ENCODE results near the gene HOXD13.
A peak's percentile ranks its signal among the peaks of the same experiment; 100 is the strongest.

Gene HOXD13

DNA sequence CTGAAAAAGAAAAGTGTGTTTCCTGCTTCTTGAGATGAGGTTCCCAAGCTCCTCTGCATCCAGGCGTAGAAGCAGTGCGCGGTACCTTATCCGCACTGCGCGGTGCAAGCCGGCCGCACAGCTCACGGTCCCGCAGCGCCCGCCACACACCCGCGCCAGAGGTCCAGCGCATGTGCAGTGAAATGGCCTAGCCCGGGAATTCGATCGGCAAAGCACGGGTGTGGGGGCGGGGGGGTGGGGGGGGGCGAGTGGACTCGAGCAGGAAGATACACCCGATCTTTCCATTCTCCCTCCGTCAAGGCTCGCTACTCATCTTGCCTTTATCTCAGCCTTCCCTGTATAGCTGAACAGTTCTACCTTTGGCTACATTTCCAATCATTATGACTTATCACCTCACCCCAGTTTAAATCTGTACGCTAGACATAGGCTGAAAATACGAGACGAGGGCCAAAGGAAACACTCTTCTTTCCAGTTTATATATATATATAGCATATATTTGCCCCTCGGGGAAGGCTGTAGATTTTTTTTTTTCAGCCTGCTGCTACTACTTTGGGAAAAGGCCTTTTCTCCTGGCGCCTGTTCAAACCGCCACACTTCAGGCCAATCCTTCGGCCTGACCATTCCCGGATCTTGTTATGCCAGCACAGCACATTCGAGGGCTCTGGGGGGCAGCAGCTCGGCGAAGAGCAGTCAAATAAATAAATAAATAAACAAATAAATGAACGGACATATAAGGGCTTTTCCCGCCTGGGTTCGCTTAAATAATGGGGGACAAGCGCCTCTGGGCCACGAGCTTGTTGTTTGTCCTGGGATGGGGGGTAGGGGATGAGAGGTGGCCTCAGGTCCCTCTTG lies 47.4 kb downstream of the HOXD13 start:
- no peak for TF ChIP-seq POLR2A (IDR thresholded peaks at IDR 0.05; ENCODE audit: extremely low read depth, insufficient read length)
- no peak for TF ChIP-seq MYC (IDR thresholded peaks at IDR 0.05; ENCODE audit: low read depth, low read length)
- no peak for TF ChIP-seq MAX (IDR thresholded peaks at IDR 0.05; ENCODE audit: low read depth, low read length)
- no peak for TF ChIP-seq CTCF (IDR thresholded peaks at IDR 0.05; ENCODE audit: low read depth, low read length)
- H3K4me3 ChIP-seq (ENCODE audit: low read depth, low read length), result no peak overlapping the region
- DNase-seq (ENCODE audit: low read depth), result no peak

DNA sequence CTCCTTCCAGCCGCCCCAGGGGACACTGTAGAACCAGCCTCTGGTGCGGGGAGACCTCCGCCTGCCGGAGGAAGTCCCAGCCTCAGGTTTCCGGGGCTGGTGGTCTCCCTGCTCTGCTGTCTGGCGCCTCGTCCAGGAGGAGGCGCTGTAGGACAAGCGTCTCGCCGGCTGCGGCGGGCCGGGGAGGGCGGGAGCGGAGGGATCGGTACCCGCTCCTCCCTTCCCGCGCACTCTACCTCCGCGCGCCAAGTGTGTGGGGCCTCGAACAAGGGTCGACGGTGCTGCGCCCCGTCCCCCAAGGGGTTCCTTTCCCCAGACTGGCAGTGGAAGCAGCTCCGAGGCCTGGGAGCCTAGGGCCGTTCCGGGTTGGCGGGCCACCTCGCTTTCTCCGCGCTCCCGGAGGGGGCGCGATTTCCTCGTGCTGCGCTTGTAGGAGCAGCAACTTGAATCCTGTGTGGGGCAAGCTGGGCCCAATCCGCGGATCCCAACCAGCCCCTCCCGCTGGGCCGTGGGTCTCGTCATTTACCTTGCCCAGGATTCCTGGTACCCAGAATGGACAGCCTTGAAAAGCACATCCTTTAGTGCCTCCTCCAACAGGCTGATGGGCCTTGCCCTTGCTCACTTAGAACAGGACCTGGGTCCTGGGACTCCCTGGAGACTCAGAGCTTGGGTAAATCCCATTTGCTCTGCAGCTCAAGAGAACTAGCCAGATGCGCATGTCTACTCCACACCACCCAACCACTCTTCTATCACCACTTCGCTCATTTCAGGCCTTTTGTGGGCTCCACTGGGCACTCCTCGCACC lies 48.2 kb downstream of the HOXD13 start:
- TF ChIP-seq MYC (IDR thresholded peaks at IDR 0.05; ENCODE audit: low read depth, low read length) (no peak), CTCF (IDR thresholded peaks at IDR 0.05; ENCODE audit: low read depth, low read length) (peak; percentile 83), POLR2A (IDR thresholded peaks at IDR 0.05; ENCODE audit: extremely low read depth, insufficient read length) (no peak)
- H3K4me3 ChIP-seq (ENCODE audit: low read depth, low read length), result no peak overlapping the region

DNA sequence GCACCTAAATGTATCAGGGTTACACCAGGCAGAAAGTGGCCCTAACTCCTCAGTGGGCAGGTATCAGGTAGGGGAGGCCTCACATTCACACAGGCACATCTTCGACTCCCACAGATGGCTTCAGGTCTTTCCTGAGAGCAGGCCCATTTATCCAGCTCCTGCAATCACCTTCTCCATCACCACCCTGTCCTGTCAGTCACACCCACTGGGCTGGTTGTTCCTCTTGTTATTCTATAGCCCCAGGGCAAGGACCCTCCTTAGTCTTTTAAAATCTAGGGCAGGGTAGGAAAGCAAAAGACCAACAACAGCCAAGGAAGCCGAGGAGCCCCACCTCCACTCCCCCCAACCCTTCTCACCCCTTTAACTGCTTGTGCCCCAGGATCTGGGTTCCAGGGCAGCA lies 49.8 kb downstream of the HOXD13 start:
- no peak for DNase-seq (ENCODE audit: low read depth)
- TF ChIP-seq MAX (IDR thresholded peaks at IDR 0.05; ENCODE audit: low read depth, low read length) (no peak), MYC (IDR thresholded peaks at IDR 0.05; ENCODE audit: low read depth, low read length) (no peak), POLR2A (IDR thresholded peaks at IDR 0.05; ENCODE audit: extremely low read depth, insufficient read length) (no peak), CTCF (IDR thresholded peaks at IDR 0.05; ENCODE audit: low read depth, low read length) (no peak)
- no peak overlapping the region for H3K4me3 ChIP-seq (ENCODE audit: low read depth, low read length)

More for the DNA sequence above, 48.2 kb downstream of the HOXD13 start:
- peak; percentile 83 for DNase-seq (ENCODE audit: low read depth)
